Thyroid gland (tissue), 4 donors: Measurements from ENCODE around the gene GALNT14. TPM values are rescaled to one million over a fixed set of nuclear protein-coding genes. Genes with fewer than 3 reads are reported as not detected.

Experiments
- DNase-seq, 2 donors: peaks; one replicate each; pipeline ENCODE4 v3.0.0-alpha.2; 2019
- H3K27ac ChIP-seq, 3 donors: fragments of 200-600 bp; sonication (generic); 1 replicate in 2 of 3; 2 replicates in 1 of 3; pipeline ENCODE4 v1.5.1; 2016 to 2019; ENCODE audit warnings: mild to moderate bottlenecking in 1 of 3, moderate library complexity in 1 of 3
- H3K27me3 ChIP-seq: fragments of 200-600 bp; sonication (generic); one replicate; pipeline ENCODE4 v1.5.1; 2019
- H3K36me3 ChIP-seq, 2 donors: fragments of 200-600 bp; sonication (generic); one replicate each; pipeline ENCODE4 v1.5.1; 2016 to 2019
- H3K4me1 ChIP-seq, 2 donors: fragments of 200-600 bp; sonication (generic); one replicate each; pipeline ENCODE4 v1.5.1; 2017 to 2019
- H3K4me3 ChIP-seq, 3 donors: fragments of 200-600 bp; sonication (generic); replicated peaks in 1 of 3; 1 replicate in 2 of 3; 2 replicates in 1 of 3; pipeline ENCODE4 v1.5.1; 2016; ENCODE audit warnings: mild to moderate bottlenecking in 1 of 3
- H3K9me3 ChIP-seq: fragments of 200-600 bp; sonication (generic); one replicate; pipeline ENCODE4 v1.5.1; 2017
- POLR2A ChIP-seq, 2 donors: fragments of 450-650 bp; IDR thresholded peaks; one replicate each; pipeline ENCODE4 v1.6.1; 2017; ENCODE audit warnings: antibody characterized with exemption in 2 of 2, mild to moderate bottlenecking in 2 of 2, moderate library complexity in 1 of 2
- WGBS, 2 donors: methylation state at CpG; one replicate each; pipeline ENCODE4 v1.1.5; 2017; 5-methylcytosine and 5-hydroxymethylcytosine counted together
- intact Hi-C: fragments of 100-400 bp; cut with DNase I; formaldehyde crosslinking; loops from one replicate; pipeline ENCODE4 v1.15.1; 2023
- total RNA-seq, 4 donors: library from RNA; depleted of rRNA; stranded (reverse); fragments of >200 nt; gene quantifications; one replicate each; pipeline ENCODE4 v1.2.3, GENCODE V29; 2016
- TF ChIP-seq, protein P1 (sequence below), 6 experiments: fragments of 200-600 bp in 3 of 6; fragments of 450-650 bp in 3 of 6; sonication (generic) in 3 of 6; IDR thresholded peaks; one replicate each; pipeline ENCODE4 v1.5.1; 2016 to 2019; ENCODE audit warnings: antibody characterized with exemption in 6 of 6, mild to moderate bottlenecking in 2 of 6, inconsistent platforms in 1 of 6, moderate library complexity in 1 of 6

GALNT14 gene
- total RNA-seq, 4 donors from 2014 or later, result 0.54 to 5.1 (median 1.1) TPM

DNA sequence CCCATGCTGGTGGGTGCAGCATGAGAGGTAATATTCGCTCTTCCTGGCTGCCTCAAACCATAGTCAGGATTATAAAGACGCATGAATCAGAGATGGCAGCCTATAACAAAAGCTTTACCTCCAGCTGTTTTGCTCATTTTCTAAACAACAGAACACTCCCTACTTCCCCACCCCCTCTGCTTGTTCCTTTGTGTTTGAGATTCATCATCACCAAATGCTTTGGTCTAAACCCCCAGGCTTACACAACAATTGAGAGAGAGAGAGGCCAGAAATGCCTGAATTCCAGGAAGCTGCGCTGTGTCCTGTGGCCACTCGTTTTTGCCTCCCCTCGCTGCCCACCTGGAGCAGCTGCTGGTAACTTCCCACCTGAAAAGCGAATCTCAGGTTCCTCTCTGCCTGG is 252.2 kb downstream of the GALNT14 start:
- WGBS, 2 donors, result 69% methylated on average over 6 of the region's 6 CpGs
- Histone ChIP-seq H3K4me3 (no peak overlapping the region), H3K4me1 (no peaks in the 10 kb centered on the region), H3K27me3 (no peaks in the 10 kb centered on the region), H3K27ac (no peak overlapping the region), H3K36me3 (no peaks in the 10 kb centered on the region), H3K9me3 (no peaks in the 10 kb centered on the region)
- intact Hi-C loops, result no loop called here
- no peak for DNase-seq
- no peak for TF ChIP-seq POLR2A (IDR thresholded peaks at IDR 0.05)
- TF ChIP-seq, protein P1, sequence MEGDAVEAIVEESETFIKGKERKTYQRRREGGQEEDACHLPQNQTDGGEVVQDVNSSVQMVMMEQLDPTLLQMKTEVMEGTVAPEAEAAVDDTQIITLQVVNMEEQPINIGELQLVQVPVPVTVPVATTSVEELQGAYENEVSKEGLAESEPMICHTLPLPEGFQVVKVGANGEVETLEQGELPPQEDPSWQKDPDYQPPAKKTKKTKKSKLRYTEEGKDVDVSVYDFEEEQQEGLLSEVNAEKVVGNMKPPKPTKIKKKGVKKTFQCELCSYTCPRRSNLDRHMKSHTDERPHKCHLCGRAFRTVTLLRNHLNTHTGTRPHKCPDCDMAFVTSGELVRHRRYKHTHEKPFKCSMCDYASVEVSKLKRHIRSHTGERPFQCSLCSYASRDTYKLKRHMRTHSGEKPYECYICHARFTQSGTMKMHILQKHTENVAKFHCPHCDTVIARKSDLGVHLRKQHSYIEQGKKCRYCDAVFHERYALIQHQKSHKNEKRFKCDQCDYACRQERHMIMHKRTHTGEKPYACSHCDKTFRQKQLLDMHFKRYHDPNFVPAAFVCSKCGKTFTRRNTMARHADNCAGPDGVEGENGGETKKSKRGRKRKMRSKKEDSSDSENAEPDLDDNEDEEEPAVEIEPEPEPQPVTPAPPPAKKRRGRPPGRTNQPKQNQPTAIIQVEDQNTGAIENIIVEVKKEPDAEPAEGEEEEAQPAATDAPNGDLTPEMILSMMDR (IDR thresholded peaks at IDR 0.05), result no peak

DNA sequence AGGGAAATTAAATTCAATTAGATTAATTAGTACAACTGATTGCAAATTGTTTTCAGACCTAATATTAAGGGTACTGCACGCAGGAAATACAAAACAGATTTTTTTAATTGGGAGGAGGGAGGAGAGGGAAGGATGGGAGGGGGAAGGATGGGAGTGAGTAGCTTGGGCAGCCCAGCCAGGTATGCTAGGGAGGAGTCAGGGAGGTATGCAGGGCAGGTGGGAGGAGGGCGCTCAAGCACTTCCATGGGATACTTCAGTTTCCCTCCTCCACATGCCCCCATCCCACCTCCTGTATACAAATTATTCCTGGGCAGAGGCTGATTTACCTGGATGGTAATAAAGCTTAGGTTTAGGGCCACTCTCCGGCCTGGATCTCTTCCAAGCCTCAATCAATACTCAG is 254.4 kb downstream of the GALNT14 start:
- 76 to 80% methylated on average over 3 of the region's 3 CpGs for WGBS, 2 donors
- H3K4me1 ChIP-seq, result no peaks in the 10 kb centered on the region
- H3K27me3 ChIP-seq, result no peaks in the 10 kb centered on the region
- intact Hi-C loops, result no loop called here
- no peak for DNase-seq
- H3K27ac ChIP-seq, result no peak overlapping the region
- no peak for TF ChIP-seq POLR2A (IDR thresholded peaks at IDR 0.05)
- TF ChIP-seq, protein P1 (IDR thresholded peaks at IDR 0.05), result no peak
- H3K4me3 ChIP-seq, result no peak overlapping the region
- no peaks in the 10 kb centered on the region for H3K9me3 ChIP-seq
- H3K36me3 ChIP-seq, result no peaks in the 10 kb centered on the region

DNA sequence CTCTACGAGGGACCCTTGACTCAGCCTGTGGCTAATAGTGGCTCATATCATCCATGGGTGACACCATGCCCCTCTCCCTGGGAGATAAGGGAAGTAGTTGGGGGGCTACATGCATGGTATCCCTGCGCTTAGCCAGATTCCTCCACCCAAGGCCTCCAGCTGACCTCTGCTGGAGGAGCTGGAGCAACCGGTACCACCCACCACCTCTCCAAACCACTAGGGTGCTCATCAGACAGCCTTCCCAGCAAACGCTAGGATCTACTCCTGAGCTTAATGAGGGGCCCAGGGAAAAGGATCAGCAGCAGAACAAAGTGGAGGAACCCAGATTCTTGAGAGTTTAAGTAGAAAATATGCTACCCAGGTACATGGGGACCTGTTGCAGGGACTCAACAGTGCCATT is 255.1 kb downstream of the GALNT14 start:
- no peak for DNase-seq
- intact Hi-C loops, result no loop called here
- H3K36me3 ChIP-seq, result no peaks in the 10 kb centered on the region
- no peak overlapping the region for H3K4me3 ChIP-seq
- WGBS, 2 donors, result 80 to 81% methylated on average over 3 to 4 of the region's 4 CpGs
- no peaks in the 10 kb centered on the region for H3K9me3 ChIP-seq
- TF ChIP-seq POLR2A (IDR thresholded peaks at IDR 0.05), result no peak
- TF ChIP-seq, protein P1 (IDR thresholded peaks at IDR 0.05), result no peak
- H3K4me1 ChIP-seq, result no peaks in the 10 kb centered on the region
- H3K27me3 ChIP-seq, result no peaks in the 10 kb centered on the region
- no peak overlapping the region for H3K27ac ChIP-seq

DNA sequence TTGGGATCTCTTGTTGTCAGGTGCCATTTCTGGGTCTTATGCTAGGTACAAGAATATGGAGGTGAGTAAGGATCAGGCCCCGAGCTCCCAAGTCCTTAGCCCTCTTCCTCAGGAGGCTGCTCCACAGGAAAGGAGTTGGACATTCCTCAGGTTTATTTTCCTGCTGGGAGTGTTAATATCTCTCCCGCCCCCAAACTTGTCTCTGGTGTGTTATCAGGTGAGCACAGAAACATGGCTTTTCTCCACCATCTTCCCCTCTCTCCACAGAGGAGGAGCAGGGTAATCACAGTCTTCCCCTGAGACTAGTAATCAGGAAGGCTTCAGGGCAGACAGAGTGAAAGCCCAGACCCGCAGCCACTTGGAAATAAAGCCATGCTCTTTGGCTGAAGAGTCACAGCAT is 257.7 kb downstream of the GALNT14 start:
- intact Hi-C loops, result no loop called here
- no peak overlapping the region for H3K27ac ChIP-seq

DNA sequence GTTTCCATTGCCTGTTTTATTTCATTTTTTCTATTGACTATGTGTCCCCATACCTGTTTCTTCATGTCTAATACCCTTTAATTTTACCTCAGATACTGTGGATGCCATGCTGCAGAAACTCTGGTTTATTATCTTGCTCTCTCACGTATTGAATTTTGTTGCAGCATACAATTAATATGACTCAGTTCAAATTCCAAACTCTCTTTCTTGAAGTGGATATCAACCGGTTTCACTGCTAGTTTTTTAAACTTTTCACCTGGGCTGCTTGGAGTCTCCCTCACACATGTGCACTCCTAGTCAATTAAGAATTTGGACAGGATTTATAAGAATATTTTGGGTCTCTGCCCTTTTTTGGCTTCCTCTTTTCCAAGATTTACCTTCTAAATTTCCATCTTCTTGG is 260.4 kb downstream of the GALNT14 start:
- no peak for DNase-seq
- intact Hi-C loops, result no loop called here
- Histone ChIP-seq H3K36me3 (no peaks in the 10 kb centered on the region), H3K27ac (no peak overlapping the region), H3K9me3 (no peaks in the 10 kb centered on the region), H3K4me1 (peaks cover 0 to under 1% of the 10 kb centered on the region in 2 donors), H3K4me3 (no peak overlapping the region), H3K27me3 (no peaks in the 10 kb centered on the region)
- 84 to 85% methylated on average over 2 of the region's 2 CpGs for WGBS, 2 donors
- TF ChIP-seq, protein P1 (IDR thresholded peaks at IDR 0.05), result no peak
- no peak for TF ChIP-seq POLR2A (IDR thresholded peaks at IDR 0.05)

More for the DNA sequence above, 257.7 kb downstream of the GALNT14 start:
- WGBS, 2 donors, result 74 to 81% methylated on average over 3 of the region's 3 CpGs
- Histone ChIP-seq H3K9me3 (no peaks in the 10 kb centered on the region), H3K4me1 (no peaks in the 10 kb centered on the region), H3K27me3 (no peaks in the 10 kb centered on the region), H3K4me3 (no peak overlapping the region), H3K36me3 (no peaks in the 10 kb centered on the region)
- no peak for DNase-seq
- TF ChIP-seq POLR2A (IDR thresholded peaks at IDR 0.05), result no peak
- TF ChIP-seq, protein P1 (IDR thresholded peaks at IDR 0.05), result no peak
